CD4-positive, alpha-beta T cell treated with Interleukin-4 for 1 hour (primary cell): ENCODE data around the gene TMEM185A.
"Not testable (repeated sequence)": the region's sequence is repeated elsewhere in the genome, so short reads cannot be mapped to it uniquely, and the experiment has no call there.

Experiments used
- DNase-seq, 2 donors: peaks; one replicate each; pipeline ENCODE4 v3.0.0-alpha.2; 2020 to 2022

The TMEM185A gene

DNA sequence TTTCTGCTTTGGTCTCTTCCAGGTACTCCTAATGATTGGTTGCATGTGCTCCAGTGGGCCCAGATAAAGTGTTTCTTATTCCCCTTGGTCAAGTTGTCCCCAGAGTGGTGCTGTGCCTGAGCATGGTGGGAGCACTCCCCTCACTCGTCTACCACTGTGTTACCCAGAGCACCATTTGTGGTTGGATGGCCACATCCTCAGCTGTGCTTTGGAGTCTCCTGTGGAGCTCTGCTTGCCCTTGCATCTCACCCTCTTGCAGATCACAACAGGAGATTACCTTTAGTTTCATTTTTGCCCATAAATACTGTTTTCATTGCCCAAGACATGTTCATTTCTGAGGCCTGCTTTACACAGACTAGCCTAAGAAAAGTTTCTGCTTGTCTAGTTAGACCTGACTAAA lies 81.1 kb downstream of the TMEM185A start:
- DNase-seq, result not testable (repeated sequence)

DNA sequence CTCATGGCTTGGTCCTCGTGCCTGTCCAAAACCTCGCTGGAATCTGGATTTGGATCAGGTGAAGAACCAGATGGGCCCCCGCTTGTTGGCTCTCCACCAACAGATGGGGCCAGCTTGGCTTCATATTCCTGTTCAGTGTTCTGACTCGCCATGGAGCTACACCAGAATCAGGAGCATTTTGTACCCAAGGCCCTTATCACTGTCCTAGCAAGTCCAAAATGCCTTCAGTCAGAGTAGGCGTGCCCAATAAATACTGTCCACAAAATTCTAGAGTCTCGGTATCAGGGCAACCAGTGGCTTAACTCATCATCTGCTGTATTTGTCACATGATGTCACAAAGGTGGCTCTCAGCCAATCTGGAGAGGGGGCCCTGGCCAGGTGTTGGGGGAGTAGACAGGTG lies 81.9 kb downstream of the TMEM185A start, which contains the start of gene HSFX3:
Gene HSFX3 (minus strand): TSS at position 224 of the 400 bp plus-strand sequence. CDS start 72 bp downstream, at position 152.
- DNase-seq, result not testable (repeated sequence)

DNA sequence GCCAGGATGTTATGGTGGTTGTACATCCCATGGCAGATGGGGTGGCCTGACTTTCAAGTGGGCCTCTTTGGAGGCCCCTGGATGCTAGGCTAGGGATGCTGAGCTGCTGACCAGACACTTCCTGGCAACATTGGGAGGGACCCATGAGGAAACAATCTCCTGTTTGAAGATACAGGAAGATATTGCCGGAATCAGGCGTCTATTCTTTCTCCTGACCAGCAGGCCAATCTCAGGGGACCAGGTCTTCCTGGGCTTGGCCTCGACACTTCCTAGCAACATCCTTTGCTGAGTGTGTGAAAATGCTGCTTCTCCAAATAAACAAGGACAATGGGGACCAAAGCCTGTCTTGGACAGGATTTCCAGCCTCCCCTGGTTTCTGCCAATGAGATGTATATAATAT lies 83.8 kb downstream of the TMEM185A start:
- DNase-seq, result not testable (repeated sequence)

DNA sequence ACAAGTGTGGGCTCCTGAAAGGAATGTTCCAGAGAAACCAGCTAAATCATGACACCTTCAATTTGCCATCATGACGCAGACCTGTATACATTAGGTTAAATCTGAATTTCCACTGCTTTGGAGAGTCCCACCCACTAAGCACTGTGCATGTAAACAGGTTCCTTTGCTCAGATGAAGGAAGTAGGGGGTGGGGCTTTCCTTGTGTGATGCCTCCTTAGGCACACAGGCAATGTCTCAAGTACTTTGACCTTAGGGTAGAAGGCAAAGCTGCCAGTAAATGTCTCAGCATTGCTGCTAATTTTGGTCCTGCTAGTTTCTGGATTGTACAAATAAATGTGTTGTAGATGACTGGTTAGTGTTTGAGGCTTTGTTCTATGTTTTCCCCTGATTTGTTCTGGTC lies 84.6 kb downstream of the TMEM185A start:
- not testable (repeated sequence) for DNase-seq
